Stomach (tissue), 4 donors: ENCODE data around the gene LRIT3.

Experiments used
- CTCF ChIP-seq, 7 experiments: fragments of 450-650 bp in 4 of 7; fragments of 200-600 bp in 3 of 7; sonication (generic) in 3 of 7; IDR thresholded peaks; one replicate each; pipeline ENCODE4 v1.5.1; 2016 to 2019; ENCODE audit warnings: antibody characterized with exemption in 7 of 7, control low read depth in 2 of 7, mild to moderate bottlenecking in 1 of 7
- POLR2A ChIP-seq, 4 donors: fragments of 450-650 bp; IDR thresholded peaks; one replicate each; pipeline ENCODE4 v1.6.1; 2016; ENCODE audit warnings: antibody characterized with exemption in 4 of 4, control low read depth in 2 of 4, mild to moderate bottlenecking in 1 of 4, moderate library complexity in 1 of 4
- POLR2AphosphoS5 ChIP-seq, 3 donors: sonication (generic); formaldehyde crosslinking; IDR thresholded peaks; one replicate each; pipeline ENCODE4 v1.6.1; 2016; ENCODE audit warnings: antibody characterized with exemption in 3 of 3

GRCh38 chr4:109877400-109877799 is 29.5 kb downstream of the LRIT3 start:
- TF ChIP-seq POLR2AphosphoS5 (IDR thresholded peaks at IDR 0.05) (no peak), CTCF (IDR thresholded peaks at IDR 0.05) (no peak), POLR2A (IDR thresholded peaks at IDR 0.05) (no peak)
